ENCODE results near the gene TGFB1.
"Not testable (repeated sequence)": the region's sequence is repeated elsewhere in the genome, so short reads cannot be mapped to it uniquely, and the experiment has no call there.

The TGFB1 gene

GRCh38 chr19:41353466-41354342 is at the start of gene TGFB1:
TGFB1 (minus strand) TSS chr19:41353922; CDS start chr19:41353044, 878 bp downstream.
- DNase-seq, result peak; percentile 80 to 95 (median 84)

GRCh38 chr19:41402010-41402409 is 48.3 kb upstream of the TGFB1 start:
- DNase-seq, result no peak

- no peak for DNase-seq
Observed at GRCh38 chr19:41401483-41401882, 47.8 kb upstream of the TGFB1 start.

GRCh38 chr19:41399525-41399924 is 45.8 kb upstream of the TGFB1 start:
- DNase-seq, result no peak

GRCh38 chr19:41399091-41399490 is 45.4 kb upstream of the TGFB1 start:
- no peak for DNase-seq

GRCh38 chr19:41398598-41398997 is 44.9 kb upstream of the TGFB1 start:
- DNase-seq, result no peak

GRCh38 chr19:41398050-41398418 is 44.3 kb upstream of the TGFB1 start:
- no peak for DNase-seq

- peak; percentile 91 to 99 (median 96) for DNase-seq
Observed at GRCh38 chr19:41397086-41398049, 43.6 kb upstream of the TGFB1 start, which contains the start of the genes BCKDHA and EXOSC5. BCKDHA (plus strand) TSS chr19:41397818; CDS start chr19:41397828, 10 bp downstream. EXOSC5 (minus strand) TSS chr19:41397359; CDS start chr19:41397328, 31 bp downstream.

- no peak for DNase-seq
Observed at GRCh38 chr19:41395355-41395754, 41.6 kb upstream of the TGFB1 start.

- no peak for DNase-seq
Observed at GRCh38 chr19:41392775-41393174, 39.1 kb upstream of the TGFB1 start.

- no peak for DNase-seq
Observed at GRCh38 chr19:41391618-41392017, 37.9 kb upstream of the TGFB1 start.

GRCh38 chr19:41386442-41386841 is 32.7 kb upstream of the TGFB1 start:
- DNase-seq, result no peak

GRCh38 chr19:41384351-41384750 is 30.6 kb upstream of the TGFB1 start:
- no peak for DNase-seq

GRCh38 chr19:41381536-41381935 is 27.8 kb upstream of the TGFB1 start:
- DNase-seq, result not testable (repeated sequence)

- DNase-seq, result no peak
Observed at GRCh38 chr19:41377977-41378709, 24.4 kb upstream of the TGFB1 start.

- no peak for DNase-seq
Observed at GRCh38 chr19:41376998-41377365, 23.3 kb upstream of the TGFB1 start.

GRCh38 chr19:41376241-41376997 is 22.7 kb upstream of the TGFB1 start, which contains the start of gene TMEM91:
TMEM91 (plus strand) TSS chr19:41376533; CDS start chr19:41378310, 1,777 bp downstream.
- peak in 1 of 4 experiments; percentile 27 for DNase-seq

- DNase-seq, result no peak
Observed at GRCh38 chr19:41373993-41374392, 20.3 kb upstream of the TGFB1 start.

GRCh38 chr19:41372501-41372900 is 18.8 kb upstream of the TGFB1 start:
- DNase-seq, result no peak

GRCh38 chr19:41371541-41371940 is 17.8 kb upstream of the TGFB1 start:
- DNase-seq, result no peak

GRCh38 chr19:41371119-41371518 is 17.4 kb upstream of the TGFB1 start:
- not testable (repeated sequence) for DNase-seq

GRCh38 chr19:41369769-41370168 is 16.0 kb upstream of the TGFB1 start:
- DNase-seq, result no peak

Measured in activated naive CD4-positive, alpha-beta T cell (primary cell).